Measurements from ENCODE around the gene ASNSD1. TPM values are rescaled to one million over a fixed set of nuclear protein-coding genes. Genes with fewer than 3 reads are reported as not detected.

Gene ASNSD1
- total RNA-seq, 4 donors from 2014 or later, result 68.1 to 114 (median 87.3) TPM

DNA sequence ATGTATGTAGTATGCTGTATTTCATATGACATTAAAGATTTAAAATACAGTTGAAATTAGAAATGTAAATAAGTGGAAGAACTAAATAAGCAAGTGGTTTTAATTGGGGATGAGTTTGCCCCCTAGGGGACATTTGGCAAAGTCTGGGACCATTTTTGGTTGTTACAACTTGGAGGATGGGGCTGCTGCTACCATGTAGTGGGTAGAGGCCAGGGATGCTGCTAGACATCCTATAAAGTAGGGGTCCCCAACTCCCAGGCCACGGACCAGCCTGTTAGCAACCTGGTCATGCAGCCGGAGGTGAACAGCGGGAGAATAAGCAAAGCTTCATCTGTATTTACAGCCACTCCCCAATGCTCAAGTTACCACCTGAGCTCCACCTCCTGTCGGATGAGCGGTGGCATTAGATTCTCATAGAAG, 27.9 kb upstream of the ASNSD1 start:
- no peaks in the 10 kb centered on the region for H3K36me3 ChIP-seq
- intact Hi-C loops (cut with DNase I; ENCODE audit: low total_unique reads), result no loop called here
- no peaks in the 10 kb centered on the region for H3K9me3 ChIP-seq
- ATAC-seq (no peak), DNase-seq (no peak)
- TF ChIP-seq POLR2A (IDR thresholded peaks at IDR 0.05), result no peak
- TF ChIP-seq, protein P1, sequence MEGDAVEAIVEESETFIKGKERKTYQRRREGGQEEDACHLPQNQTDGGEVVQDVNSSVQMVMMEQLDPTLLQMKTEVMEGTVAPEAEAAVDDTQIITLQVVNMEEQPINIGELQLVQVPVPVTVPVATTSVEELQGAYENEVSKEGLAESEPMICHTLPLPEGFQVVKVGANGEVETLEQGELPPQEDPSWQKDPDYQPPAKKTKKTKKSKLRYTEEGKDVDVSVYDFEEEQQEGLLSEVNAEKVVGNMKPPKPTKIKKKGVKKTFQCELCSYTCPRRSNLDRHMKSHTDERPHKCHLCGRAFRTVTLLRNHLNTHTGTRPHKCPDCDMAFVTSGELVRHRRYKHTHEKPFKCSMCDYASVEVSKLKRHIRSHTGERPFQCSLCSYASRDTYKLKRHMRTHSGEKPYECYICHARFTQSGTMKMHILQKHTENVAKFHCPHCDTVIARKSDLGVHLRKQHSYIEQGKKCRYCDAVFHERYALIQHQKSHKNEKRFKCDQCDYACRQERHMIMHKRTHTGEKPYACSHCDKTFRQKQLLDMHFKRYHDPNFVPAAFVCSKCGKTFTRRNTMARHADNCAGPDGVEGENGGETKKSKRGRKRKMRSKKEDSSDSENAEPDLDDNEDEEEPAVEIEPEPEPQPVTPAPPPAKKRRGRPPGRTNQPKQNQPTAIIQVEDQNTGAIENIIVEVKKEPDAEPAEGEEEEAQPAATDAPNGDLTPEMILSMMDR (IDR thresholded peaks at IDR 0.05 in 4 of 5, conservative IDR thresholded peaks at IDR 0.05 in 1 of 5), result peak in 4 of 5 experiments; percentile 6 to 55 (median 25)
- no peak overlapping the region for H3K27ac ChIP-seq
- in situ Hi-C loops (cut with MboI; ENCODE audit: low sequenced_read_pairs in 4 of 4), result no loop called here
- H3K4me3 ChIP-seq, result no peak overlapping the region
- H3K4me1 ChIP-seq, result no peaks in the 10 kb centered on the region
- H3K27me3 ChIP-seq, result no peaks in the 10 kb centered on the region

DNA sequence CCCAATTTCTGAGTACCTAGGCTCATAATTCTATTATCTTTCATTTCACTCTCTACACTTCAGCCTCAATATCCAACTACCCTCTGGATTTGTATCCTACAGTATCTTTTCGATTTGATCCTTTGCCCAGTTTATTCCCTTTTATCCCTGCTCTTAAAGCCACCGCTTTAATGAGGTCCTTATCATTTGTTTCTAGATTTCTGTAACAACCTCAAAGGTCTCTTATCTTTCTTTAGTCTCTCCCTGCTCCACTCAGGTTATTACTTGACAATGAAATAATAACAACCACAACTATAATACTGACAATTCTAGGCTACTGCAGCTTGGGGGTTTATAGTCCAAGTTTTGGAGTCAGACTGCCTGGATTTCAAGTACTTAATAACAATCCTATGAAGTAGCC, 25.9 kb upstream of the ASNSD1 start:
- Histone ChIP-seq H3K27ac (no peak overlapping the region), H3K36me3 (no peaks in the 10 kb centered on the region), H3K4me3 (no peak overlapping the region), H3K9me3 (no peaks in the 10 kb centered on the region), H3K27me3 (no peaks in the 10 kb centered on the region), H3K4me1 (no peaks in the 10 kb centered on the region)
- in situ Hi-C loops (cut with MboI; ENCODE audit: low sequenced_read_pairs in 4 of 4) (no loop called here), intact Hi-C loops (cut with DNase I; ENCODE audit: low total_unique reads) (loop anchor here (2.0 kb wide), 1 partner anchor 169 kb away; no protein-coding TSS in a partner anchor)
- ATAC-seq (no peak), DNase-seq (no peak)
- TF ChIP-seq POLR2A (IDR thresholded peaks at IDR 0.05), result no peak
- TF ChIP-seq, protein P1 (IDR thresholded peaks at IDR 0.05 in 4 of 5, conservative IDR thresholded peaks at IDR 0.05 in 1 of 5), result no peak

DNA sequence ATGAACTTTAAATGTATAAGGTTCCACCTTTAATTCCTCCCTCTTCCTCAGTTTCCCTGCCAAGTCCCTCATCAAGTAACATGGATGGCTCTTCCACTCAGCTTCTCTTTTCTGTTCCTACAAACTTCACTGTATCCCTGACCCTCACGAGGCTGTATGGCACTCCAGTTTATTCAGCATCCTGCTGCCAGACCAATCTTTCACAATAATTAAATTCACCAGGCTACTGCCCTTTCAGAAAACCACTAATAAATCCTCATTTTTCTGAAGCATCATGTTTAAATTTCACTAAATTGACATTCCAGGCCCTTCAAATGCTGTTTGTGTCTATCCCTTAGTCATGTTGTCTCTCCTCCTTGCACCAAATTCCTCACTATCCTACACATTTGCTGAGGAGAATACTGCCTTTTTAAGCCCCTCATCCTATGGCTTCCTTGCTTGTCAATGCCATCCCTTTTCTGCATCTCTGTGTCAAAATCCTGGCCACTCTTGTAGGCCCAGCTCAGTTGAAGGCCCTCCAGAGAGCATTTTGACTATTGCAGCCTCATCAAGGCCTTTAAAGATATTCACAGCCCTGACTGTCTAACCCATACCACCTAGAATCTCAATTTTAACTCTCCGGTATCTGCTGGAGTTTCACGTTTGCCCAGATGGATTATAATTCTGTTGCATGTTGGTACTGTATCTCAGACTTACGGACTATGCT, 22.8 kb upstream of the ASNSD1 start:
- H3K4me3 ChIP-seq, result no peak overlapping the region
- H3K9me3 ChIP-seq, result no peaks in the 10 kb centered on the region
- H3K36me3 ChIP-seq, result no peaks in the 10 kb centered on the region
- H3K27ac ChIP-seq, result no peak overlapping the region
- no peaks in the 10 kb centered on the region for H3K4me1 ChIP-seq
- no peak for ATAC-seq
- no peak for TF ChIP-seq POLR2A (IDR thresholded peaks at IDR 0.05)
- TF ChIP-seq, protein P1 (IDR thresholded peaks at IDR 0.05 in 4 of 5, conservative IDR thresholded peaks at IDR 0.05 in 1 of 5), result no peak
- no peak for DNase-seq
- no peaks in the 10 kb centered on the region for H3K27me3 ChIP-seq
- intact Hi-C loops (cut with DNase I; ENCODE audit: low total_unique reads) (no loop called here), in situ Hi-C loops (cut with MboI; ENCODE audit: low sequenced_read_pairs in 4 of 4) (no loop called here)

- TF ChIP-seq POLR2A (IDR thresholded peaks at IDR 0.05), result no peak
- TF ChIP-seq, protein P1 (IDR thresholded peaks at IDR 0.05 in 4 of 5, conservative IDR thresholded peaks at IDR 0.05 in 1 of 5), result no peak
- ATAC-seq, result no peak
- Histone ChIP-seq H3K36me3 (no peaks in the 10 kb centered on the region), H3K4me1 (no peaks in the 10 kb centered on the region), H3K27ac (no peak overlapping the region), H3K27me3 (no peaks in the 10 kb centered on the region), H3K9me3 (no peaks in the 10 kb centered on the region), H3K4me3 (no peak overlapping the region)
- intact Hi-C loops (cut with DNase I; ENCODE audit: low total_unique reads) (no loop called here), in situ Hi-C loops (cut with MboI; ENCODE audit: low sequenced_read_pairs in 4 of 4) (no loop called here)
- DNase-seq, result no peak
Measured at GRCh38 chr2:189639007-189639609, 22.2 kb upstream of the ASNSD1 start.
